22Rv1 (cell line): ENCODE measurements around the gene RAB3C.
"Not testable (repeated sequence)": the region's sequence is repeated elsewhere in the genome, so short reads cannot be mapped to it uniquely, and the experiment has no call there.

ENCODE experiments used
- ZFX ChIP-seq: fragments of 450-650 bp; IDR thresholded peaks from 2 replicates; pipeline ENCODE4 v1.6.1; 2017; ENCODE audit warnings: antibody characterized with exemption, borderline replicate concordance
- TF ChIP-seq, protein P1 (sequence below): fragments of 450-650 bp; IDR thresholded peaks from 2 replicates; pipeline ENCODE4 v1.5.1; 2017; ENCODE audit warnings: mild to moderate bottlenecking

DNA sequence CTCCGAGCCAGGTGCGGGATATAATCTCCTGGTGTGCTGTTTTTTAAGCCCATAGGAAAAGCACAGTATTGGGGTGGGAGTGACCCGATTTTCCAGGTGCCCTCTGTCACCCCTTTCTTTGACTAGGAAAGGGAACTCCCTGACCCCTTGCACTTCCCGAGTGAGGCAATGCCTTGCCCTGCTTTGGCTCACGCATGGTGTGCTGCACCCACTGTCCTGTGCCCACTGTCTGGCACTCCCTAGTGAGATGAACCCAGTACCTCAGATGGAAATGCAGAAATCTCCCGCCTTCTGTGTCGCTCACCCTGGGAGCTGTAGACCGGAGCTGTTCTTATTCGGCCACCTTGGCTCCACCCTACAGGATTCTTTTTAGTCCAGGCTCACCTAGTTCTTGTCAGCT, 40.9 kb upstream of the RAB3C start:
- TF ChIP-seq, protein P1, sequence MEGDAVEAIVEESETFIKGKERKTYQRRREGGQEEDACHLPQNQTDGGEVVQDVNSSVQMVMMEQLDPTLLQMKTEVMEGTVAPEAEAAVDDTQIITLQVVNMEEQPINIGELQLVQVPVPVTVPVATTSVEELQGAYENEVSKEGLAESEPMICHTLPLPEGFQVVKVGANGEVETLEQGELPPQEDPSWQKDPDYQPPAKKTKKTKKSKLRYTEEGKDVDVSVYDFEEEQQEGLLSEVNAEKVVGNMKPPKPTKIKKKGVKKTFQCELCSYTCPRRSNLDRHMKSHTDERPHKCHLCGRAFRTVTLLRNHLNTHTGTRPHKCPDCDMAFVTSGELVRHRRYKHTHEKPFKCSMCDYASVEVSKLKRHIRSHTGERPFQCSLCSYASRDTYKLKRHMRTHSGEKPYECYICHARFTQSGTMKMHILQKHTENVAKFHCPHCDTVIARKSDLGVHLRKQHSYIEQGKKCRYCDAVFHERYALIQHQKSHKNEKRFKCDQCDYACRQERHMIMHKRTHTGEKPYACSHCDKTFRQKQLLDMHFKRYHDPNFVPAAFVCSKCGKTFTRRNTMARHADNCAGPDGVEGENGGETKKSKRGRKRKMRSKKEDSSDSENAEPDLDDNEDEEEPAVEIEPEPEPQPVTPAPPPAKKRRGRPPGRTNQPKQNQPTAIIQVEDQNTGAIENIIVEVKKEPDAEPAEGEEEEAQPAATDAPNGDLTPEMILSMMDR = not testable (repeated sequence)
- TF ChIP-seq ZFX = not testable (repeated sequence)
